GM19397 (cell line): Measurements from ENCODE around the gene FCN3.
A peak's percentile ranks its signal among the peaks of the same experiment; 100 is the strongest.

Experiments used
- ATAC-seq: cut with Tn5 transposase; IDR thresholded peaks from one replicate; pipeline ENCODE4 v1.9.1; 2021; ENCODE audit warnings: mild to moderate bottlenecking, moderate library complexity; ENCODE audit not compliant: unreplicated experiment

Gene FCN3

GRCh38 chr1:27343639-27344025 lies 31.0 kb downstream of the FCN3 start:
- ATAC-seq: no peak

DNA sequence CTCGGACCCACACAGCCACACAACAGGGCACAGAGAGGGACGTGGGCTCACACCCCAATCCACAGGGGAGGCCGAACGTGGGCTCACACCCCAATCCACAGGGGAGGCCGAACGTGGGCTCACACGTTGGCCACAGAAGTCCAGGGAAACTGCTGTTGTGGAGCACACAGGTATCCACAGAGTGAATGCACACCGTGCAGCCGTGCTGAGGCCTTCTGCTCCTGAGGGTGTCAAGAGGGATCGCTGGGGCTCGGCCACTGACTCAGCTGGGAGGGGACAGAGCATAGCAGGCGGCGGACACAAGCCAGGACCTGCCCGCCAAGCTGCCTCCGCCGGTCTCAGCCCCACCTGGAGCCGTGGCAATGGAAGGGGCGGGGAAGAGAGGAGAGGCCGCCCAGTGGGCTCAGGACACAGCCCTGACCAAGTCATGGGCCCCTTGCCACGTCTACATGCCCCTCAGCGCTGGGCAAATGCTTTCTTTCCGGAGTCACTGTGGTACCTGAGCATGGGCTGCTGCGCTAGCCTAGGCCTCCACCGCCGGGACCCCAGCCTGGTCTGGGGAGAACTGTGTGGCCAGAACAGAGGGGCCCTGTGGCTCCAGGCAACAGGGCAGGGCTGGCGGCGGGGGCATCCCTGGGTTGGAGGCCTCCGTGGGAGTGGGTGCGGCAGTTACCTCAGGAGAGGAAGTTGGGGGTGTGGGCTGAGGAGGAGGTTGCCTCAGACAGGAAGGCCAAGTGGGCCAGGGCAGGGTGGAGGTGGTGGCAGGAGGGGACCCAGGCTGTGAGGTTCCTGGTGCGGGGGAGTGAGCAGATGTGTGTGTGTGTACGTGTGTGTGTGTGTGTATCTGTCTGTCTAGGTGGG lies 31.6 kb downstream of the FCN3 start:
- ATAC-seq: no peak

- no peak for ATAC-seq
These were observed 32.2 kb downstream of the FCN3 start for GRCh38 chr1:27342391-27342777.

GRCh38 chr1:27341525-27342252 lies 32.9 kb downstream of the FCN3 start, which contains the start of gene SYTL1:
Gene SYTL1 (plus strand): TSS chr1:27342022. CDS start chr1:27345335, 3,313 bp downstream.
- ATAC-seq: peak; percentile 48

GRCh38 chr1:27339213-27339612 lies 35.4 kb downstream of the FCN3 start:
- ATAC-seq: no peak

GRCh38 chr1:27338751-27339150 lies 35.9 kb downstream of the FCN3 start:
- ATAC-seq: no peak

GRCh38 chr1:27336756-27337155 lies 37.9 kb downstream of the FCN3 start:
- ATAC-seq: no peak

- no peak for ATAC-seq
These were observed 38.9 kb downstream of the FCN3 start for GRCh38 chr1:27335506-27336422.

DNA sequence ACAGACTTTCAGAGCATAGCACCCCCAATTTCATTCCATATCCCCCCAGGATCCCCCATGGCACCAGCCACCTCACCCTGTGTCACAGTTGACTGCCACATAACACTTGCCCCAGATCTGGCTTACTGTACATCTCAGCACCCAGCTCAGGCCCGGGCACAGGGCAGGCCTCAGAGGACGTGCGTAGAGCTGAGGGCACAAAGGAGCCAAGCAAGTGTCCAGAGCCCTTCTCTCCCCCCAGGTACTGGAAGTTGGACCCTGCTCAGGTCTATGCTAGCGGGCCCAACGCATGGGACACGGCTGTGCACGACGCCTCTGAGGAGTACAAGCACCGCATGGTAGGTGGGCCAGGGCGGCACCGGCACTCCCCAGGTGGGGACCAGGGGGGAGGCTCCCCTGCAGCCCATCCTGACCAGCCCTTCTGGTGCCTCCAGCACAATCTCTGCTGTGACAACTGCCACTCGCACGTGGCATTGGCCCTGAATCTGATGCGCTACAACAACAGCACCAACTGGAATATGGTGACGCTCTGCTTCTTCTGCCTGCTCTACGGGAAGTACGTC lies 40.8 kb downstream of the FCN3 start:
- ATAC-seq: no peak

DNA sequence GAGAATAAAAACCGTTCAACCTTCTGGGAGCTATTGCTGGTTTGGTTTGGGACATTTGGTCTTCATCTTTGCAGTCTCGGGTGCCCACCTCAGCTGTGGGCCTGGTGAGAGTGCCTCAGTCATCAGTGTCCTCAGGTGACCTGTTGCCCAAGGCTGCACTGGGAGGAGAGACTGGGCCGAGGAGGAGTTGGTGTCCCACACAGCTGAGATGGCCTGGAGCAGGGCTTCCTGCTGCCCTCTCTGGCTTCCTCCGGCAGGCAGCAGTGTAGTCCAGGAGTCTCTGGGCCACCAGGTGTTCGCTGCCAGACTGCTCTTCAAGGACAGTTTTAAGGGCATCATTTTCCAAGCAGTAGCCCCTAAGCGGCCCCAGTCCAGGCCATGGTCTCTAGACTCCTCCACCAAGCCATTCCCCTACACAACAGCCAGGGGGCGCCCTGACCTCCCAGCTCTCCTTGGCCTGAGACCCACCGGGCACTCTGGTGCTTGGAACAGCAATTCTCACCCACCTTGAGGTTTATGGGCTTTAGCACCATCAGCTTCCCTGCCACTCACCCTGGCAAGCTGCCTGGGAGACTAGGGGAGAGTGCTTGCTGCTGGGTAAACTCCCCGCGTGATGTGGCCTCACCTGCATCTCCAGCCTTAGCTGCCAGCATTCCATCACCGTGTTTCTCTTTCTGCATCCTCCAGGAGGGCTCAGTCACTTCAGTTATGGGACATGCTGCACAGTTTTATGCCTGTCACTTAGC lies 41.9 kb downstream of the FCN3 start:
- no peak for ATAC-seq

DNA sequence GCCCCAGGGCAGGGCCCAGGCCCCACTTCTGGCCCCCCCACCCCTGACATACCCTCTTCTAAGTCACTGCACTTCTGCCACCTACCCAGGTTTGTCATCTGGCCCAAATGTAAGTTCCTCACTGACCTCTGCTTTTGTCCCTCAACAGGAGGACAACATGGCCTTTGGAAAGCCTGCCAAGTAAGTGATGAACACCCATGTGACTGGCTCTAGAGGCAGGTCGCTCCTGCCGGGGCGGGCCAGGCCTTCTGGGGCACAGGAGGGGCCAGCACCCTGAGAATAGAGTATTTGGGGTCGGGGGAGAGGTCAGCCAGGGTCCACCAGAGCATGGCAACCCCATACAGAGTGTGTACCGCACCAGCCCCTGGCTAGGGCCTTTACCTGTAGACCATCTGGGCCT lies 42.7 kb downstream of the FCN3 start:
- no peak for ATAC-seq

DNA sequence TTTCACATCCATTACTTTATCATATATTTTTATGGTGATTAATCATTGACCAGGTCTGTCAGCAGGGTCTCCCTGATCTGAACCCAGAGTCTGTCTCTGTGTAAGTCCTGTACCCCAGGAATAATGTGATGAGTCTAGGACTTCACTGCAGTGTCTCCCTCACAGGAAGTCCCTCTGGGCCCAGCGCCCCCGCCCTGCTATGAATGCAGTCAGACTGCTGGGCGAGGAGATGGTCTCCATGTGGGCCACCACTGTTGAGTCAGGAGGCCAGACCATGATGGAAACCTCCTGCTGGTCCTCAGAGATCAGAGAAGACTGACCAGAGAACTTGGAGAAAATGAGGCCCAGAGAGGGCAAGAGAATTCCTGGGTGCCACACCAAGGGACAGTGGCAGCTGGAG lies 43.2 kb downstream of the FCN3 start:
- ATAC-seq: no peak

- ATAC-seq: no peak
These were observed 43.8 kb downstream of the FCN3 start for GRCh38 chr1:27330786-27331185.

DNA sequence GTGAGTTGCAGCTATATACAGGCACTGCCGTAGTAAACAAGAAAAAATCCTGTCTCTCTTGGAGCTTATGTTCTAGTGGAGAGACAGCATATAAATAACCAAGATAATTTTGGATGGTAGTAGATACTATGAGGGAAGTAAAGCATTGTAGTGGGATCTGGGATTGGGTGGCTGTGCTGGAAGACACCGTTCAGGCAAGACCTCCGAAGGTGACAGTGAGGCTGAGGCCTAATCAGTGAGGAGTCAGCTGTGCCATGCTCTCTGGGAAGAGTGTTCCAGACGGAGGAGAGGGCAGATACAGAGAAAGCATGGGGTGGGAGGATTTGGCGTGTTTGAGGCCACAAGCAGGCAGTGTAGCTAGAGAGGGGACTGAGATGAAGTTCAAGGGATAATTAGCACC lies 46.7 kb downstream of the FCN3 start:
- ATAC-seq: no peak

DNA sequence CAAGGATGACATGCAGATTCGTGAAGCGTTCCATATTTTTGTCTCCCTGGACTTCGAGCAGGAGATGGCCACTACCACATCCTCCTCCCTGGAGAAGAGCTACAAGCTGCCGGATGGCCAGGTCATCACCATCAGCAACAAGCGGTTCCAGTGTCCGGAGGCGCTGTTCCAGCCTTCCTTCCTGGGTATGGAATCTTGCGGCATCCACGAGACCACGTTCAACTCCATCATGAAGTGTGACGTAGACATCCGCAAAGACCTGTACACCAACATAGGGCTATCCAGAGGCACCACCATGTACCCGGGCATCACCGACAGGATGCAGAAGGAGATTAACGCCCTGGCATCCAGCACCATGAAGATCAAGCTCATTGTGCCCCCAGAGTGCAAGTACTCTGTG lies 49.3 kb downstream of the FCN3 start:
- ATAC-seq: no peak

DNA sequence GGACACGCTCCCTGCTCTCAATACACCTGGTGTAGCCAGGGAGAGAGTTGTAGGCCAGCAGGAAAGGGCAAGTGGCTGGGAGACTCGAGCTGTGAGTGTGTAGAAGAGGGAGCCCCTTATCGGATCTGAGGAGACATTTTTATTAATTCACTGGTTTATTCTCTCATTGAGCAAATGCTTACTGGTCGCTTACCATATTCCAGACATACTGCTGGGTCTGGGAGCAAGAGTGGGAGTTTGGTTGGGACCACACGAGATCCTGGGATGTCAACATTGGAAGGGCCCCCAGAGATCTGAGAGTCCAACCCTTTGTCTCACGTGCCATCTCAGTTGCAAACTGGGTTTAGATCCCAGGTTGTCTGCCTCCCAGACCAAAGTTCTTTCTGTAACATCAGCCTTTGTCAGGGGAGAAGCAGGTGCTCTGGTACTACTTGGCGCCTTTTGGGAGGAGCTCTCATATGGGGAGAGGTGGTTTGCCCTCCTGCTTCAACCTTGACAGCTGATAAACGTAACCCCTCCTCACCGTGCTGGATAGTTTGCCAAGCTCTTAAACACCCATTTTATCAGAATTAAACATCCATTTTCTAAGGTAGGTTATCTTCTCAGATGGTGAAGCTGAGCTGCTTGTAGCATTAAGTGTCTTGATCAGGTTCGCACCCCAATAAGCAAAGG lies 51.9 kb downstream of the FCN3 start:
- ATAC-seq: no peak

- peak; percentile 92 for ATAC-seq
These were observed 52.6 kb downstream of the FCN3 start, which contains the start of gene TMEM222 for GRCh38 chr1:27321813-27322568. Gene TMEM222 (plus strand): TSS chr1:27322163. CDS start chr1:27322198, 35 bp downstream.
